Measurements from ENCODE around the gene SLC43A1.

DNA sequence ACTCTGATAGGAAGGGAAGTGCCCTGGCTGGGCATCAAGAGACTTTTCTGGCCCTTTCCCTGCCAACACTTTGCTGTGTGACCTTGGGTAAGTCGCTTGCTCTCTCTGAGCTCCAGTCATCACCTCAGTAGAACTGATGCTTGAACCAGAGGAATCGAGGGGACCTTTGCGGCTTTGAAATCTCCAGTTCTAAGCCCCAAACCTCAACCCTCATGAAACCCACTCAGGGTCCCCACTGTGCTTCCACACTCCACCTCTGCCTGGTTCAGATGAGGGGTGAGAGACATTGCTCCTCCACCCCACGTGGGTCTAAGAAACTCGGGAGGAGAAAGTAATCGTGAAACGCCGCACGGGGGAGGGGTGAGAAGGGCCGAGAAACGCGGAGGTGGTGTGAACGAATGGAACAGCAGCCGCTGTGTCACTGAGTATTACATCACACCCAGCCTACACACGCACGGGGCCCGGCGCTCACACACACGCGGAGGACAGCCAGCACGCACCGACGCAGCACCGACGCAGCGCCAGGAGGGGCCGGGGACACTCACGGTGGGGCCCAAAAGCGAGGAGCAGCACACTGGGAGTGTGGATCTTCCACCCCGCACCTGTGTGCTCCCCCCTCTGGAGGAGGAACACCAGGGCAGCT, 50.8 kb downstream of the SLC43A1 start:
- no peak for TF ChIP-seq OSR1 (CRISPR knock-in tag; IDR thresholded peaks at IDR 0.05)
- no peak for TF ChIP-seq ZNF8 (CRISPR knock-in tag; IDR thresholded peaks at IDR 0.05)
- TF ChIP-seq RARB (CRISPR knock-in tag; IDR thresholded peaks at IDR 0.05), result no peak
- TF ChIP-seq, protein P1, sequence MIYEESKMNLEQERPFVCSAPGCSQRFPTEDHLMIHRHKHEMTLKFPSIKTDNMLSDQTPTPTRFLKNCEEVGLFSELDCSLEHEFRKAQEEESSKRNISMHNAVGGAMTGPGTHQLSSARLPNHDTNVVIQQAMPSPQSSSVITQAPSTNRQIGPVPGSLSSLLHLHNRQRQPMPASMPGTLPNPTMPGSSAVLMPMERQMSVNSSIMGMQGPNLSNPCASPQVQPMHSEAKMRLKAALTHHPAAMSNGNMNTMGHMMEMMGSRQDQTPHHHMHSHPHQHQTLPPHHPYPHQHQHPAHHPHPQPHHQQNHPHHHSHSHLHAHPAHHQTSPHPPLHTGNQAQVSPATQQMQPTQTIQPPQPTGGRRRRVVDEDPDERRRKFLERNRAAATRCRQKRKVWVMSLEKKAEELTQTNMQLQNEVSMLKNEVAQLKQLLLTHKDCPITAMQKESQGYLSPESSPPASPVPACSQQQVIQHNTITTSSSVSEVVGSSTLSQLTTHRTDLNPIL (CRISPR knock-in tag; IDR thresholded peaks at IDR 0.05; ENCODE audit: low read depth), result no peak
- TF ChIP-seq, protein P2, sequence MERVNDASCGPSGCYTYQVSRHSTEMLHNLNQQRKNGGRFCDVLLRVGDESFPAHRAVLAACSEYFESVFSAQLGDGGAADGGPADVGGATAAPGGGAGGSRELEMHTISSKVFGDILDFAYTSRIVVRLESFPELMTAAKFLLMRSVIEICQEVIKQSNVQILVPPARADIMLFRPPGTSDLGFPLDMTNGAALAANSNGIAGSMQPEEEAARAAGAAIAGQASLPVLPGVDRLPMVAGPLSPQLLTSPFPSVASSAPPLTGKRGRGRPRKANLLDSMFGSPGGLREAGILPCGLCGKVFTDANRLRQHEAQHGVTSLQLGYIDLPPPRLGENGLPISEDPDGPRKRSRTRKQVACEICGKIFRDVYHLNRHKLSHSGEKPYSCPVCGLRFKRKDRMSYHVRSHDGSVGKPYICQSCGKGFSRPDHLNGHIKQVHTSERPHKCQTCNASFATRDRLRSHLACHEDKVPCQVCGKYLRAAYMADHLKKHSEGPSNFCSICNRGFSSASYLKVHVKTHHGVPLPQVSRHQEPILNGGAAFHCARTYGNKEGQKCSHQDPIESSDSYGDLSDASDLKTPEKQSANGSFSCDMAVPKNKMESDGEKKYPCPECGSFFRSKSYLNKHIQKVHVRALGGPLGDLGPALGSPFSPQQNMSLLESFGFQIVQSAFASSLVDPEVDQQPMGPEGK (CRISPR knock-in tag; IDR thresholded peaks at IDR 0.05; ENCODE audit: borderline replicate concordance), result no peak
- no peak for TF ChIP-seq ZFP3 (CRISPR knock-in tag; IDR thresholded peaks at IDR 0.05)
- no peak for TF ChIP-seq BACH2 (CRISPR knock-in tag; IDR thresholded peaks at IDR 0.05; ENCODE audit: borderline replicate concordance)
- TF ChIP-seq, protein P3, sequence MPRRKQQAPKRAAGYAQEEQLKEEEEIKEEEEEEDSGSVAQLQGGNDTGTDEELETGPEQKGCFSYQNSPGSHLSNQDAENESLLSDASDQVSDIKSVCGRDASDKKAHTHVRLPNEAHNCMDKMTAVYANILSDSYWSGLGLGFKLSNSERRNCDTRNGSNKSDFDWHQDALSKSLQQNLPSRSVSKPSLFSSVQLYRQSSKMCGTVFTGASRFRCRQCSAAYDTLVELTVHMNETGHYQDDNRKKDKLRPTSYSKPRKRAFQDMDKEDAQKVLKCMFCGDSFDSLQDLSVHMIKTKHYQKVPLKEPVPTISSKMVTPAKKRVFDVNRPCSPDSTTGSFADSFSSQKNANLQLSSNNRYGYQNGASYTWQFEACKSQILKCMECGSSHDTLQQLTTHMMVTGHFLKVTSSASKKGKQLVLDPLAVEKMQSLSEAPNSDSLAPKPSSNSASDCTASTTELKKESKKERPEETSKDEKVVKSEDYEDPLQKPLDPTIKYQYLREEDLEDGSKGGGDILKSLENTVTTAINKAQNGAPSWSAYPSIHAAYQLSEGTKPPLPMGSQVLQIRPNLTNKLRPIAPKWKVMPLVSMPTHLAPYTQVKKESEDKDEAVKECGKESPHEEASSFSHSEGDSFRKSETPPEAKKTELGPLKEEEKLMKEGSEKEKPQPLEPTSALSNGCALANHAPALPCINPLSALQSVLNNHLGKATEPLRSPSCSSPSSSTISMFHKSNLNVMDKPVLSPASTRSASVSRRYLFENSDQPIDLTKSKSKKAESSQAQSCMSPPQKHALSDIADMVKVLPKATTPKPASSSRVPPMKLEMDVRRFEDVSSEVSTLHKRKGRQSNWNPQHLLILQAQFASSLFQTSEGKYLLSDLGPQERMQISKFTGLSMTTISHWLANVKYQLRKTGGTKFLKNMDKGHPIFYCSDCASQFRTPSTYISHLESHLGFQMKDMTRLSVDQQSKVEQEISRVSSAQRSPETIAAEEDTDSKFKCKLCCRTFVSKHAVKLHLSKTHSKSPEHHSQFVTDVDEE (CRISPR knock-in tag; IDR thresholded peaks at IDR 0.05), result no peak
- TF ChIP-seq CSDC2 (CRISPR knock-in tag; IDR thresholded peaks at IDR 0.05), result no peak
- TF ChIP-seq ARNTL (CRISPR knock-in tag; IDR thresholded peaks at IDR 0.05; ENCODE audit: borderline replicate concordance, low read depth), result no peak
